ENCODE data around the gene LGR4.
"Not testable (repeated sequence)": the region's sequence is repeated elsewhere in the genome, so short reads cannot be mapped to it uniquely, and the experiment has no call there.

Gene LGR4

GRCh38 chr11:27353593-27354358 lies 118.8 kb downstream of the LGR4 start:
- DNase-seq (ENCODE audit: low spot score), result no peak
- no peak for TF ChIP-seq CTCF (IDR thresholded peaks at IDR 0.05; ENCODE audit: extremely low read depth, missing control alignments)

GRCh38 chr11:27352781-27353180 lies 119.8 kb downstream of the LGR4 start:
- no peak for TF ChIP-seq CTCF (IDR thresholded peaks at IDR 0.05; ENCODE audit: extremely low read depth, missing control alignments)
- no peak for DNase-seq (ENCODE audit: low spot score)

- DNase-seq (ENCODE audit: low spot score), result no peak
- no peak for TF ChIP-seq CTCF (IDR thresholded peaks at IDR 0.05; ENCODE audit: extremely low read depth, missing control alignments)
These were observed 122.1 kb downstream of the LGR4 start for GRCh38 chr11:27350511-27350910.

GRCh38 chr11:27349919-27350318 lies 122.7 kb downstream of the LGR4 start:
- TF ChIP-seq CTCF (IDR thresholded peaks at IDR 0.05; ENCODE audit: extremely low read depth, missing control alignments), result no peak
- DNase-seq (ENCODE audit: low spot score), result no peak

- no peak for TF ChIP-seq CTCF (IDR thresholded peaks at IDR 0.05; ENCODE audit: extremely low read depth, missing control alignments)
- no peak for DNase-seq (ENCODE audit: low spot score)
These were observed 124.2 kb downstream of the LGR4 start for GRCh38 chr11:27348340-27348873.

GRCh38 chr11:27347359-27348339 lies 124.9 kb downstream of the LGR4 start:
- DNase-seq (ENCODE audit: low spot score), result no peak
- TF ChIP-seq CTCF (IDR thresholded peaks at IDR 0.05; ENCODE audit: extremely low read depth, missing control alignments), result no peak

- no peak for TF ChIP-seq CTCF (IDR thresholded peaks at IDR 0.05; ENCODE audit: extremely low read depth, missing control alignments)
- no peak for DNase-seq (ENCODE audit: low spot score)
These were observed 132.6 kb downstream of the LGR4 start for GRCh38 chr11:27339941-27340340.

- not testable (repeated sequence) for DNase-seq (ENCODE audit: low spot score)
These were observed 137.8 kb downstream of the LGR4 start for GRCh38 chr11:27334764-27335163.
